ENCODE measurements around the gene RAB15. TPM values are rescaled to one million over a fixed set of nuclear protein-coding genes. Genes with fewer than 3 reads are reported as not detected.

RAB15 gene
- total RNA-seq, 6 experiments from 2014 or later: 6.5 to 13.8 (median 9.0) TPM

GRCh38 chr14:64939817-64940190 lies 32.3 kb downstream of the RAB15 start:
- Histone ChIP-seq H3K4me1 (peaks cover 0 to 53% (median 18%) of the 10 kb centered on the region in 4 donors), H3K9me3 (no peaks in the 10 kb centered on the region), H3K4me3 (peak overlapping the region in 1 of 3 donors; percentile 89), H3K36me3 (peaks cover 0 to 25% (median 0%) of the 10 kb centered on the region in 4 donors), H3K27me3 (no peaks in the 10 kb centered on the region), H3K27ac (peak overlapping the region in 1 of 3 donors; percentile 63)
- intact Hi-C loops (cut with DNase I): no loop called here
- DNase-seq (no peak), ATAC-seq (no peak)
- TF ChIP-seq POLR2A (IDR thresholded peaks at IDR 0.05) (no peak), CTCF (IDR thresholded peaks at IDR 0.05) (no peak)
- WGBS (ENCODE audit: insufficient coverage, low coverage, low lambda C conversion rate, missing lambda C conversion rate): 73% methylated on average over 2 of the region's 3 CpGs

GRCh38 chr14:64938972-64939816 lies 32.9 kb downstream of the RAB15 start:
- Histone ChIP-seq H3K36me3 (peaks cover 0 to 29% (median 2%) of the 10 kb centered on the region in 4 donors), H3K9me3 (no peaks in the 10 kb centered on the region), H3K27ac (peak overlapping the region in 1 of 3 donors; percentile 63), H3K4me1 (peaks cover 0 to 47% (median 17%) of the 10 kb centered on the region in 4 donors), H3K4me3 (peak overlapping the region in 1 of 3 donors; percentile 89), H3K27me3 (no peaks in the 10 kb centered on the region)
- 75% methylated on average over 10 of the region's 17 CpGs for WGBS (ENCODE audit: insufficient coverage, low coverage, low lambda C conversion rate, missing lambda C conversion rate)
- no peak for TF ChIP-seq CTCF (IDR thresholded peaks at IDR 0.05)
- TF ChIP-seq POLR2A (IDR thresholded peaks at IDR 0.05): no peak
- DNase-seq (no peak), ATAC-seq (peak in 2 of 4 donors; percentile 0 to 1)
- intact Hi-C loops (cut with DNase I): no loop called here

GRCh38 chr14:64937821-64938193 lies 34.3 kb downstream of the RAB15 start:
- no peak for DNase-seq

GRCh38 chr14:64937171-64937820 lies 34.8 kb downstream of the RAB15 start:
- Histone ChIP-seq H3K27me3 (no peaks in the 10 kb centered on the region), H3K4me3 (no peak overlapping the region), H3K9me3 (no peaks in the 10 kb centered on the region), H3K27ac (peak overlapping the region in 1 of 3 donors; percentile 61), H3K36me3 (peaks cover 0 to 46% (median 9%) of the 10 kb centered on the region in 4 donors), H3K4me1 (peaks cover 0 to 34% (median 11%) of the 10 kb centered on the region in 4 donors)
- DNase-seq (no peak), ATAC-seq (no peak)
- WGBS (ENCODE audit: insufficient coverage, low coverage, low lambda C conversion rate, missing lambda C conversion rate): 40% methylated on average over 1 of the region's 1 CpG
- TF ChIP-seq POLR2A (IDR thresholded peaks at IDR 0.05) (no peak), CTCF (IDR thresholded peaks at IDR 0.05) (no peak)
- intact Hi-C loops (cut with DNase I): no loop called here

More at GRCh38 chr14:64937821-64938193, 34.3 kb downstream of the RAB15 start:
- peaks cover 0 to 41% (median 9%) of the 10 kb centered on the region in 4 donors for H3K36me3 ChIP-seq
- H3K4me3 ChIP-seq: no peak overlapping the region
- H3K27ac ChIP-seq: peak overlapping the region in 2 of 3 donors; percentile 11 to 61
- peak; percentile 28 to 38 (median 33) for ATAC-seq
- no peak for TF ChIP-seq POLR2A (IDR thresholded peaks at IDR 0.05)
- peak; percentile 33 to 52 (median 41) for TF ChIP-seq CTCF (IDR thresholded peaks at IDR 0.05)
- H3K4me1 ChIP-seq: peaks cover 0 to 33% (median 11%) of the 10 kb centered on the region in 4 donors
- intact Hi-C loops (cut with DNase I): no loop called here
- 22% methylated on average over 1 of the region's 1 CpG for WGBS (ENCODE audit: insufficient coverage, low coverage, low lambda C conversion rate, missing lambda C conversion rate)
- no peaks in the 10 kb centered on the region for H3K27me3 ChIP-seq
- no peaks in the 10 kb centered on the region for H3K9me3 ChIP-seq
